SU-DHL-6 (cell line): ENCODE results near the gene NUP62CL.

Source experiments
- H2AFZ ChIP-seq: fragments of 200-600 bp; sonication (generic); 2 replicates; pipeline ENCODE4 v1.6.1; 2014; ENCODE audit warnings: low read depth, mild to moderate bottlenecking, moderate library complexity, mixed read lengths, antibody characterized with exemption, low read length; ENCODE audit not compliant: severe bottlenecking
- H3F3A ChIP-seq: fragments of 200-600 bp; shearing (Covaris generic); 2 replicates; pipeline ENCODE4 v1.6.0; 2016; ENCODE audit warnings: antibody characterized with exemption, mild to moderate bottlenecking; ENCODE audit not compliant: insufficient read depth
- H3K27ac ChIP-seq: fragments of 200-600 bp; sonication (generic); 2 replicates; pipeline ENCODE4 v1.5.1; 2016; ENCODE audit warnings: low read depth, mild to moderate bottlenecking, low read length, moderate library complexity, mixed read lengths
- H3K27me3 ChIP-seq: fragments of 200-600 bp; sonication (generic), shearing (Covaris generic); 2 replicates; pipeline ENCODE4 v1.6.0; 2014; ENCODE audit warnings: mild to moderate bottlenecking, low read length
- H3K36me3 ChIP-seq: fragments of 200-600 bp; sonication (generic); 2 replicates; pipeline ENCODE4 v1.6.1; 2014; ENCODE audit warnings: mild to moderate bottlenecking, low read length, mixed read lengths
- H3K4me2 ChIP-seq: fragments of 300-600, 200-600 bp; shearing (Covaris generic), sonication (generic); 2 replicates; pipeline ENCODE4 v1.6.0; 2014; ENCODE audit warnings: low read length, low read depth, mild to moderate bottlenecking; ENCODE audit not compliant: poor library complexity, severe bottlenecking
- H3K4me3 ChIP-seq: fragments of 200-600 bp; sonication (generic); 2 replicates; pipeline ENCODE4 v1.5.1; 2014; ENCODE audit warnings: antibody characterized with exemption, low read length, mild to moderate bottlenecking, mixed read lengths; ENCODE audit not compliant: insufficient read depth, poor library complexity, severe bottlenecking
- H3K79me2 ChIP-seq: fragments of 200-600 bp; sonication (generic); 2 replicates; pipeline ENCODE4 v1.6.1; 2014; ENCODE audit warnings: mild to moderate bottlenecking, low read length, moderate library complexity; ENCODE audit not compliant: insufficient read depth
- H3K9ac ChIP-seq: fragments of 200-600 bp; sonication (generic); 2 replicates; pipeline ENCODE4 v1.7.0; 2014; ENCODE audit warnings: mild to moderate bottlenecking, low read length
- H3K9me2 ChIP-seq: fragments of 200-600 bp; sonication (generic); replicated peaks from 2 replicates; pipeline ENCODE4 v1.6.1; 2014; ENCODE audit warnings: low read length; ENCODE audit not compliant: insufficient read depth
- H3K9me3 ChIP-seq: fragments of 200-600 bp; sonication (generic); 2 replicates; pipeline ENCODE4 v1.6.1; 2014; ENCODE audit warnings: low read length, mixed read lengths; ENCODE audit not compliant: insufficient read depth
- H4K20me1 ChIP-seq: fragments of 200-600 bp; sonication (generic); 2 replicates; pipeline ENCODE4 v1.6.1; 2014; ENCODE audit warnings: low read depth, mild to moderate bottlenecking, antibody characterized with exemption, low read length, moderate library complexity, mixed read lengths
- EZH2phosphoT487 ChIP-seq: fragments of 200-600 bp; sonication (generic), shearing (Covaris generic); conservative IDR thresholded peaks from 2 replicates; pipeline ENCODE4 v1.6.1; 2018; ENCODE audit warnings: mild to moderate bottlenecking, antibody characterized with exemption, low read length, moderate library complexity, mixed read lengths
- TF ChIP-seq, protein P1 (sequence below): fragments of 200-600 bp; sonication (generic); IDR thresholded peaks from one replicate; pipeline ENCODE4 v1.5.1; 2017; ENCODE audit warnings: antibody characterized with exemption, mild to moderate bottlenecking, low read length, moderate library complexity; ENCODE audit not compliant: insufficient read depth, poor library complexity, severe bottlenecking

Gene NUP62CL

GRCh38 chrX:107119283-107119682 lies 87.0 kb downstream of the NUP62CL start:
- Histone ChIP-seq H4K20me1 (no peaks in the 10 kb centered on the region), H3K79me2 (no peaks in the 10 kb centered on the region; the same call in 1 of the 2 replicates), H3K9me3 (no peaks in the 10 kb centered on the region), H2AFZ (peak overlapping the region; percentile 38), H3K4me2 (peak overlapping the region; percentile 76), H3K9ac (0 out of 2 replicates have a peak overlapping the region, but pooled peaks have one; percentile 64), H3K4me3 (no peak overlapping the region), H3K36me3 (peaks cover 4% of the 10 kb centered on the region; the same call in 1 of the 2 replicates), H3K27ac (no peak overlapping the region), H3K9me2 (no peaks in the 10 kb centered on the region), H3F3A (no peaks in the 10 kb centered on the region), H3K27me3 (no peaks in the 10 kb centered on the region)
- TF ChIP-seq, protein P1, sequence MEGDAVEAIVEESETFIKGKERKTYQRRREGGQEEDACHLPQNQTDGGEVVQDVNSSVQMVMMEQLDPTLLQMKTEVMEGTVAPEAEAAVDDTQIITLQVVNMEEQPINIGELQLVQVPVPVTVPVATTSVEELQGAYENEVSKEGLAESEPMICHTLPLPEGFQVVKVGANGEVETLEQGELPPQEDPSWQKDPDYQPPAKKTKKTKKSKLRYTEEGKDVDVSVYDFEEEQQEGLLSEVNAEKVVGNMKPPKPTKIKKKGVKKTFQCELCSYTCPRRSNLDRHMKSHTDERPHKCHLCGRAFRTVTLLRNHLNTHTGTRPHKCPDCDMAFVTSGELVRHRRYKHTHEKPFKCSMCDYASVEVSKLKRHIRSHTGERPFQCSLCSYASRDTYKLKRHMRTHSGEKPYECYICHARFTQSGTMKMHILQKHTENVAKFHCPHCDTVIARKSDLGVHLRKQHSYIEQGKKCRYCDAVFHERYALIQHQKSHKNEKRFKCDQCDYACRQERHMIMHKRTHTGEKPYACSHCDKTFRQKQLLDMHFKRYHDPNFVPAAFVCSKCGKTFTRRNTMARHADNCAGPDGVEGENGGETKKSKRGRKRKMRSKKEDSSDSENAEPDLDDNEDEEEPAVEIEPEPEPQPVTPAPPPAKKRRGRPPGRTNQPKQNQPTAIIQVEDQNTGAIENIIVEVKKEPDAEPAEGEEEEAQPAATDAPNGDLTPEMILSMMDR = no peak
- TF ChIP-seq EZH2phosphoT487 = no peak

- peak within 1 kb of the TSS; percentile 56 for H3K4me3 ChIP-seq
- no peaks in the 10 kb centered on the region for H3K9me2 ChIP-seq
- no peaks in the 10 kb centered on the region for H3K9me3 ChIP-seq
- H3K27ac ChIP-seq = no peak within 1 kb of the TSS
- peak within 1 kb of the TSS; percentile 38 for H2AFZ ChIP-seq
- H3K79me2 ChIP-seq = no peaks in the 10 kb centered on the region; the same call in 1 of the 2 replicates
- H3K27me3 ChIP-seq = no peaks in the 10 kb centered on the region
- peak within 1 kb of the TSS; percentile 76 for H3K4me2 ChIP-seq
- no peaks in the 10 kb centered on the region for H3F3A ChIP-seq
- peak within 1 kb of the TSS; percentile 64 for H3K9ac ChIP-seq
- H4K20me1 ChIP-seq = no peaks in the 10 kb centered on the region
- TF ChIP-seq, protein P1 = no peak
- TF ChIP-seq EZH2phosphoT487 = no peak
- peaks cover 4% of the 10 kb centered on the region; the same call in 1 of the 2 replicates for H3K36me3 ChIP-seq
Measured at GRCh38 chrX:107118322-107119147, 87.7 kb downstream of the NUP62CL start, which contains the start of gene RBM41. TSS of gene RBM41 (minus strand) at chrX:107118822. CDS start at chrX:107118773, 49 bp downstream.

DNA sequence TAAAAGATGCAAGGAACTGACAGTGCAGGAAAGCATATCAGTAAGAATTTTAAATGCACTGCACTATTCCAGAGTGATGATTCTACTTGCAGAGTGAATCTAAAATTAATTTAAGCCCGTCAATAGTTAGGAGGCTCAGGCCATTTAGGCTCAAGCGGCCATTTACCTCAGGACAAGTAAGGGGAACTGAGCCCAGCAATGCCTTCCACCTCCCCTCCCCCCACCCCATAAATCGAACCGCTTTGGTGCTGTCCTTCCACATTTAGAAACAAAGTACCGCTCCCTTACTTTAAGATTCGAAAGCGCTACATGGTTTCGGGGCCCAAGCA lies 88.3 kb downstream of the NUP62CL start:
- peak overlapping the region; percentile 56 for H3K4me3 ChIP-seq
- H3K9me2 ChIP-seq = no peaks in the 10 kb centered on the region
- no peaks in the 10 kb centered on the region; the same call in 1 of the 2 replicates for H3K79me2 ChIP-seq
- H3K27ac ChIP-seq = no peak overlapping the region
- H4K20me1 ChIP-seq = no peaks in the 10 kb centered on the region
- TF ChIP-seq EZH2phosphoT487 = no peak
- TF ChIP-seq, protein P1 = no peak
- no peaks in the 10 kb centered on the region for H3K27me3 ChIP-seq
- H3F3A ChIP-seq = no peaks in the 10 kb centered on the region
- H3K9ac ChIP-seq = peak overlapping the region; percentile 64
- peak overlapping the region; percentile 76 for H3K4me2 ChIP-seq
- peaks cover 4% of the 10 kb centered on the region; the same call in 1 of the 2 replicates for H3K36me3 ChIP-seq
- H2AFZ ChIP-seq = no peak overlapping the region
- no peaks in the 10 kb centered on the region for H3K9me3 ChIP-seq
